GM20431 (cell line): ENCODE results near the gene STK24.

Experiments
- in situ Hi-C: fragments of 300-500 bp; cut with MseI, MboI; formaldehyde crosslinking; loops from one replicate; pipeline ENCODE4 v1.15.0; 2020; ENCODE audit warnings: low sequenced_read_pairs; ENCODE audit not compliant: unreplicated experiment

The STK24 gene

GRCh38 chr13:98480915-98481877, 95.7 kb downstream of the STK24 start:
- in situ Hi-C loops: no loop called here

DNA sequence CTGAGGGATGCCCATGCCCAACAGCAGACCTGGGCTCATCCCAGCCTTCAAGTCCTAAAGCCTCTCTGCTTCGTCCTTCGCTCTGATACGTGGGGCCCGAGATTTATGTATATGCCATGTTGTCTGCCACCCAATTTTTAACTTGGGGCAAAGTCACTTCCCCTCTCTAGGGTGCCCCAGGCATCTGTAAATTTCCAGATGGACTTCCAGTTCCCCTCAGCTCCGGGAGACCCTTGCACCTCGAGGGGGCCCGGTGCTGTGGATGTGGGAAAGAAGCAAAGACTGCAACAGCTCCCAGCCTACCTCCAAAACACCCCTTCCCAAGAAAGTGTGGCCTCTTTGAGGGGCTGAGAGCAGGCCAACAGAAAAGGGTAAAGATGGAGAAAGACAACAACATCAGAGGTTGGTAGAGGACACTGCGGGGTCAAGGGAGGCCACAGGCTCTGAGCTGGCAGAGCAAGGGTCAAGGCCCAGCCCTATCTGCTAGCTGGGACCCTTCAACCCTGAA, 97.4 kb downstream of the STK24 start:
- in situ Hi-C loops: loop anchor here (10.0 kb wide), 1 partner anchor 105 kb away; no protein-coding TSS in a partner anchor

- in situ Hi-C loops: loop anchor here (10.0 kb wide), 1 partner anchor 106 kb away; no protein-coding TSS in a partner anchor
Observed at GRCh38 chr13:98478189-98479129, 98.4 kb downstream of the STK24 start.

DNA sequence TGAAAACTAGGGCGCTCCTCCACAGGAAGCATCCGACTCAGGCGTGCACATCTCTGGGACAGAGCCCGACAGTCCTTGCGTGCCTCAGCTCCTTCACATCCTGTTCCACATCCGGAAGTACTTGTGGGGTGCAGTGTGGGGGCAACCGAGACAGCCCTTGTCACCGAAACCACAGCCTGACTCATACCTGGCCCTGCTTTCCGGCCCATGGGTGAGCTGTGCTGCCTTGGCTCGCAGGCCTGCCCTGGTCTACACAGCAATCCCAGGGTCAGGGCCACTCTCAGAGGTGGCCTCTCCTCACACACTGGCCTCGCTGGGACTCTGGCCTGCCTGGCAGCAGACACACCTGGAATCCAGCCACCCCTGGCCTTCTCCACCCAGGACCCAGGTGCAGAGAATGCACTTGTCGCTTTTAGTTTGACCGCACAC, 100.4 kb downstream of the STK24 start:
- in situ Hi-C loops: loop anchor here (10.0 kb wide), 1 partner anchor 108 kb away; no protein-coding TSS in a partner anchor

DNA sequence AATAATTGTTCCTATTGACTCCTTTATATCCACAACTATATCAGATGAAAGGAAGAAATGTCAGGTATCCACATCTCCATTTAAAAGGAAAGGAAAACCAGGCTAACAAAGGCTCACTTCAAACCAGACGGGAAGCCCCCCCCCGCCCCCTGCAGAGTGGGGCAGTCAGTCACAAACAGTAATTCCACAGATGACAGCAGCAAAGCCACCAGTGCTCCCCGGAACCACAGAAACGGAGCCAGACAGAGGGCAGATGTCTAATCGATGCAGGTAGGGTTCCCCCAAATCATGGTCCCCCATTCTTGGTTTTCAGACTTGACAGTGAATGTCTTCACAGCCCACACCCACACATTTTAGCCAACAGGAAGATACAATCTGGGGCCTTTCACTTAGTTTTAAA, 100.8 kb downstream of the STK24 start:
- in situ Hi-C loops: loop anchor here (10.0 kb wide), 1 partner anchor 109 kb away; no protein-coding TSS in a partner anchor

DNA sequence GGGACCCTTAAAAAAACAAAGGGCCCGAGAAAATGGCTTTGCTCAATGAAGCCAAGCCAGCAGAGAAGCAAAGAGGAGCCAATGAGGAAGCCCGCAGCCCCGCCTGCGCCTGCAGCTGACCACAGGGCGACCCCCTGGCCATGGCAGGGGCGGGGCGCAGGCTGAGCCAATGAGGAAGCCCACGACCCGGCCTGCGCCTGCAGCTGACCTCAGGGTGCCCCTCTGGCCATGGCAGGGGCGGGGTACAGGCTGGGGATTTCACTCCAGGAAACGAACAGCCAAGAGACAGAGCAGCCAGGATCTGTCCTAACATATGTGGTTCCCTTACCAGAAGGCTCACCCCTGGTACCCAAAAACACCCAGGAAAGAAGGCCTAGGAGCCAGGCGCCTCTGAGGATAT, 101.4 kb downstream of the STK24 start:
- in situ Hi-C loops: loop anchor here (10.0 kb wide), 1 partner anchor 109 kb away; no protein-coding TSS in a partner anchor

GRCh38 chr13:98474761-98475160, 102.1 kb downstream of the STK24 start:
- in situ Hi-C loops: loop anchor here (10.0 kb wide), 1 partner anchor 110 kb away; no protein-coding TSS in a partner anchor

- in situ Hi-C loops: loop anchor here (10.0 kb wide), 1 partner anchor 111 kb away; no protein-coding TSS in a partner anchor
Observed at GRCh38 chr13:98474292-98474691, 102.6 kb downstream of the STK24 start.

DNA sequence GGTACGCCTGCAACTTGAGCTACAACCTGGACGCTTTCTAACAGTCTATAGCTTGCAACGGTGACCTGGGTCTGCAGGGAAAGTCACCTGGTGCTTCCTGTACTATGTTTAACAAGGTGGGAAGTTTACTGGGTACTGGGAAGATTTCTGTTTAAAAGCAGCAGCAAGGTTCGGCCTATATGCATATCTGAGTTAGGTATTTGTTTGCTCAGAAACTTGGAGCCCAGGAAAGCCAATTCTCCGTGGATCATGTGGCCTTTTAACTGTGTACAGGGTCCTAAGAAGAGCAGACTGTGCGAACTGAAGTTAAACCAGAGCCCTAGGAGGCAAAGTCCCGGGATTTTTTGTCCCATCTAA, 103.1 kb downstream of the STK24 start:
- in situ Hi-C loops: loop anchor here (10.0 kb wide), 1 partner anchor 111 kb away; no protein-coding TSS in a partner anchor

DNA sequence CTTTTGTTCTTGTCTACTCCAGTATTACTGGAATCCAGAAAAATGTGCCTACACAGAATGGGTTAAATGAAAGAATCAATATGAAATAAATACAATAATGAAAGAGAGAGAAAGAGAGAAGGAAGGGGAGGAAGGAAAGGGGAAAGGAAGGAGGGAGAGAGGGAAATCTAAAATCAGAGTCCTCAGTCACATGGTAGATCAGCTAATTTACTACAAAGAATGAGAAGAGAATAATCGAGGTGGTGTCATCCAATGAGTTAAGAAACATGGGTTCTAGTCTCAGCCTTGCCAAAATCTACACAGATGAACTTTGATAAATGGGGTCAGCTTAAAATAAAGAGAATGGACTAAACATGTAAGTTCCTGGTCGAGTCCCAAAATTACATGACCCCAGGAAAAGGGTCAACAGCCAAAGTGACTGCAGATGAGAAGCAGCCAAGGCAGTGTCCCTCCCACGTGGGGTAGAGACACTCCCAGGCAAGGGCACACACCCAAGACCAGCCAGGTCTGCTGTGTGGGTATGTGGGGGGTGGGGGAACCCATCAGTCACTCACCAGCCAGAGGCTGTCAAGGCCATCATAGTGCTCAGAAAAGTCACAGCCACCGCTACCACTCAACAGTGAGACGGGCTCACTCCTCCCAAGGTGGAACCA, 103.6 kb downstream of the STK24 start:
- in situ Hi-C loops: loop anchor here (10.0 kb wide), 1 partner anchor 112 kb away; no protein-coding TSS in a partner anchor

GRCh38 chr13:98471934-98472333, 105.0 kb downstream of the STK24 start:
- in situ Hi-C loops: loop anchor here (10.0 kb wide), 1 partner anchor 113 kb away; no protein-coding TSS in a partner anchor

DNA sequence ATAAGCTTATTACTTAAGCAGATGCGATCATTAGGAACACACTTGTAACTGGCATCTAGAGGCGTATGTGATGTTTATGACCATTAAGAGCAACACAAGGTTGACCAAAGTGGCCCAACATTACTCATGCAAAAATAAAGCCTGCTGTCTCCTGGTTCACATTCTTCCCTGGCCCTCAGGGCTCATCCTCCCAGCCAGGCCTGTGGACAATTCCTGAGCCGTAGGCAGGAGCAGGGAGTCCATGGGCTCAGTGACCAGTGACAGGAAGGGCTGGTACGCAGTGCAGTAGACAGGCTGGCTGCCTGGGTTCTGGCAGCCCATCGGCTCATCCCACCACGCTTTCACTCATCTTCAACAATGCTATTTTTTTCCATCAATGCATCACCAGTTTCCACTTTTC, 106.0 kb downstream of the STK24 start:
- in situ Hi-C loops: loop anchor here (10.0 kb wide), 1 partner anchor 114 kb away; no protein-coding TSS in a partner anchor

DNA sequence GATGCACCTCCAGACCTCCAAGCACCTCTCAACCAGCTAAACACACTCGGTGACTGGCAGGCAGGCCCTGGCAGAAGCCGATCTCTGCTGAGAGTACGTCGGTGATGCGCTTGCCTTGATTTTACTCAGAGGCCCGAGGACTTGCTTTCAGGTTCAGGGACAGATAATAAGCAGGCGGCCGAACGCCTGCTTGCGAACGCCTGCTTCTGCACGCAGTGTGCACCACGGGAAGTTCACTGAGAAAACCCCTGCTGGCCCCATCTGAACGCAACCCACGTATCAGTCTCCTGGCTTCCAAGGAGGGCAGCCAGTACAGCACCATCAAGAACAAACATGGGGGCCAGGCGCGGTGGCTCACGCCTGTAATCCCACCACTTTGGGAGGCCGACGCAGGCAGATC, 108.0 kb downstream of the STK24 start:
- in situ Hi-C loops: no loop called here

GRCh38 chr13:98468361-98468760, 108.5 kb downstream of the STK24 start:
- in situ Hi-C loops: no loop called here

- in situ Hi-C loops: no loop called here
Observed at GRCh38 chr13:98467263-98467985, 109.5 kb downstream of the STK24 start.

DNA sequence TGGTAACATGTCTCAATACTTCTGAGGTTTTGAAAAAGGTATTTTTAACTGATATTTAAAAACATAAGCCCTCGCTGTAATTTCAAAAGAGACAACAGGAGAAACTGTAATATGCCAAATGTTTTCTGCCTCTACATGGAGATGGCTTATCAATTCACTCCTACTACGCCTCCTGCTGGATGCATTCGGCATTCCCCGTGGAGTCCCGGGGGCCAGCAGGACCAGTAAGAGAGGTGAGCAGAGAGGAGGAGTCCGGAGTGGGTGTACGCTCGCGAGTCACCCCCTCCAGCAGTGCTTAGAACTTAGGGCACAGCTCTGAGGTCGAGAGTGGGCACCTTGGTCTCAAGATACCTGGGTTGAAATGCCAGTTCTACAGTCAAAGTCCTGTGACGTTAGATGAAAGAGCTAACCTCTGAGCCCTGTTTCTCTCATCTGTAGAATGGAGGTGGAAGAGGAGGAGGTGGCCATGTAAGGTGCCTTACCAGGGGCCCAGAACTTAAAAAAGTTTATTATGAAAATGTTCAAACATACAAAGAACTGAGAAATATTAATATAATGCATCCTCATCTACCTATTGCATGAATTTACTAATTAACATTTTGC, 110.2 kb downstream of the STK24 start:
- in situ Hi-C loops: no loop called here

- in situ Hi-C loops: no loop called here
Observed at GRCh38 chr13:98462946-98463345, 114.0 kb downstream of the STK24 start.

DNA sequence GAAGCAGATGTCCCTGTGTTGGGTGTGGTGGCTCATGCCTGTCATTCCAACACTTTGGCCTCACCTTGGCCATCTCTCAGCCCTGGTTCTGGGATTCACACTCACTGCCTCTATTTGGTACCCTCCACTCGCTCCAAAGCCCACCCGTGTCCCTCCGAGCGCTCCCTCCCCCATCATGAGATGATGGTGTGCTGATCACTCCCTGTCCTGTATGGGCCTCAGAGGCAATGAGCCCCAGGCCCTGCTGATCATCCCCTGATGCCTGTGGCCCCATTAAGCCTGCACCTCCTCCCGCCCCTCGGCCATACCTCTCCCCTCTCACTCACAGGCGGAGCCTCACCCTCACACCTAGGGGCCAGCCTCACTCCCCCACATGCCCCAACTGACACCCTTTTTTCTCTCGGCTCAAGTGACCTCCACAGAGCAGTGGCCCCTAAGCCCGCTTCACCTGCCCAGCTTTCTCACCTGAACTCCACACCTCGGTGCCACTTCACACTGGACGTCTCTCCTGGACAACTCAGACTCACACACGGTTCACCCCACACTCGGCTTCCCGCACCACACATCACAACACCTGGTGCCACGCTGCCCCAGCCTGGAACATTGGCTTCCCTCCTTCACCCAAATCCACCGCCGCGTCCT, 114.5 kb downstream of the STK24 start:
- in situ Hi-C loops: no loop called here
